HL-60 (cell line): Measurements from ENCODE around the gene RAB11FIP5.

ENCODE experiments used
- DNase-seq, 2 experiments: peaks; one replicate each; pipeline ENCODE4 v3.0.0-alpha.2; 2010 to 2020; ENCODE audit warnings: low read depth in 1 of 2, low spot score in 1 of 2
- H3K27ac ChIP-seq: fragments of 250-450 bp; sonication (Bioruptor Pico); replicated peaks from 2 replicates; pipeline ENCODE4 v1.5.1; 2020; ENCODE audit warnings: mild to moderate bottlenecking, moderate library complexity
- H3K27me3 ChIP-seq: fragments of 250-450 bp; sonication (Bioruptor Pico); 2 replicates; pipeline ENCODE4 v1.5.1; 2021; ENCODE audit warnings: mild to moderate bottlenecking, moderate library complexity; ENCODE audit not compliant: insufficient read depth, poor library complexity, severe bottlenecking
- H3K4me3 ChIP-seq: replicated peaks from 2 replicates; pipeline ENCODE4 v1.5.1; 2011; ENCODE audit warnings: mild to moderate bottlenecking, control low read depth, low read length; ENCODE audit not compliant: insufficient read depth
- GABPA ChIP-seq: IDR thresholded peaks from 2 replicates; pipeline ENCODE4 v1.6.1; 2012; ENCODE audit warnings: low read depth
- POLR2AphosphoS5 ChIP-seq: IDR thresholded peaks from 2 replicates; pipeline ENCODE4 v1.6.1; 2012; ENCODE audit warnings: low read depth
- SPI1 ChIP-seq: IDR thresholded peaks from 2 replicates; pipeline ENCODE4 v1.6.1; 2012; ENCODE audit warnings: low read depth, mild to moderate bottlenecking, borderline replicate concordance
- TF ChIP-seq, protein P1 (sequence below): IDR thresholded peaks from 2 replicates; pipeline ENCODE4 v1.6.1; 2012; ENCODE audit warnings: low read depth; ENCODE audit not compliant: insufficient replicate concordance
- TF ChIP-seq, protein P2 (sequence below): IDR thresholded peaks from one replicate; pipeline ENCODE4 v1.5.1; 2011; ENCODE audit warnings: low read length, control low read depth, inconsistent platforms; ENCODE audit not compliant: insufficient read depth

RAB11FIP5 gene

GRCh38 chr2:73135236-73135635, 22.5 kb upstream of the RAB11FIP5 start:
- TF ChIP-seq SPI1 (no peak), GABPA (no peak), POLR2AphosphoS5 (no peak)
- TF ChIP-seq, protein P1, sequence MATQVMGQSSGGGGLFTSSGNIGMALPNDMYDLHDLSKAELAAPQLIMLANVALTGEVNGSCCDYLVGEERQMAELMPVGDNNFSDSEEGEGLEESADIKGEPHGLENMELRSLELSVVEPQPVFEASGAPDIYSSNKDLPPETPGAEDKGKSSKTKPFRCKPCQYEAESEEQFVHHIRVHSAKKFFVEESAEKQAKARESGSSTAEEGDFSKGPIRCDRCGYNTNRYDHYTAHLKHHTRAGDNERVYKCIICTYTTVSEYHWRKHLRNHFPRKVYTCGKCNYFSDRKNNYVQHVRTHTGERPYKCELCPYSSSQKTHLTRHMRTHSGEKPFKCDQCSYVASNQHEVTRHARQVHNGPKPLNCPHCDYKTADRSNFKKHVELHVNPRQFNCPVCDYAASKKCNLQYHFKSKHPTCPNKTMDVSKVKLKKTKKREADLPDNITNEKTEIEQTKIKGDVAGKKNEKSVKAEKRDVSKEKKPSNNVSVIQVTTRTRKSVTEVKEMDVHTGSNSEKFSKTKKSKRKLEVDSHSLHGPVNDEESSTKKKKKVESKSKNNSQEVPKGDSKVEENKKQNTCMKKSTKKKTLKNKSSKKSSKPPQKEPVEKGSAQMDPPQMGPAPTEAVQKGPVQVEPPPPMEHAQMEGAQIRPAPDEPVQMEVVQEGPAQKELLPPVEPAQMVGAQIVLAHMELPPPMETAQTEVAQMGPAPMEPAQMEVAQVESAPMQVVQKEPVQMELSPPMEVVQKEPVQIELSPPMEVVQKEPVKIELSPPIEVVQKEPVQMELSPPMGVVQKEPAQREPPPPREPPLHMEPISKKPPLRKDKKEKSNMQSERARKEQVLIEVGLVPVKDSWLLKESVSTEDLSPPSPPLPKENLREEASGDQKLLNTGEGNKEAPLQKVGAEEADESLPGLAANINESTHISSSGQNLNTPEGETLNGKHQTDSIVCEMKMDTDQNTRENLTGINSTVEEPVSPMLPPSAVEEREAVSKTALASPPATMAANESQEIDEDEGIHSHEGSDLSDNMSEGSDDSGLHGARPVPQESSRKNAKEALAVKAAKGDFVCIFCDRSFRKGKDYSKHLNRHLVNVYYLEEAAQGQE: no peak
- TF ChIP-seq, protein P2, sequence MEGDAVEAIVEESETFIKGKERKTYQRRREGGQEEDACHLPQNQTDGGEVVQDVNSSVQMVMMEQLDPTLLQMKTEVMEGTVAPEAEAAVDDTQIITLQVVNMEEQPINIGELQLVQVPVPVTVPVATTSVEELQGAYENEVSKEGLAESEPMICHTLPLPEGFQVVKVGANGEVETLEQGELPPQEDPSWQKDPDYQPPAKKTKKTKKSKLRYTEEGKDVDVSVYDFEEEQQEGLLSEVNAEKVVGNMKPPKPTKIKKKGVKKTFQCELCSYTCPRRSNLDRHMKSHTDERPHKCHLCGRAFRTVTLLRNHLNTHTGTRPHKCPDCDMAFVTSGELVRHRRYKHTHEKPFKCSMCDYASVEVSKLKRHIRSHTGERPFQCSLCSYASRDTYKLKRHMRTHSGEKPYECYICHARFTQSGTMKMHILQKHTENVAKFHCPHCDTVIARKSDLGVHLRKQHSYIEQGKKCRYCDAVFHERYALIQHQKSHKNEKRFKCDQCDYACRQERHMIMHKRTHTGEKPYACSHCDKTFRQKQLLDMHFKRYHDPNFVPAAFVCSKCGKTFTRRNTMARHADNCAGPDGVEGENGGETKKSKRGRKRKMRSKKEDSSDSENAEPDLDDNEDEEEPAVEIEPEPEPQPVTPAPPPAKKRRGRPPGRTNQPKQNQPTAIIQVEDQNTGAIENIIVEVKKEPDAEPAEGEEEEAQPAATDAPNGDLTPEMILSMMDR: no peak
- Histone ChIP-seq H3K27ac (no peak overlapping the region), H3K27me3 (peaks cover 2% of the 10 kb centered on the region)

GRCh38 chr2:73134471-73134870, 21.7 kb upstream of the RAB11FIP5 start:
- TF ChIP-seq SPI1: no peak
- TF ChIP-seq, protein P2: no peak
- TF ChIP-seq POLR2AphosphoS5: no peak
- TF ChIP-seq, protein P1: no peak
- no peak for TF ChIP-seq GABPA
- Histone ChIP-seq H3K4me3 (no peak overlapping the region), H3K27ac (no peak overlapping the region), H3K27me3 (peaks cover 2% of the 10 kb centered on the region)
- DNase-seq: no peak

More at GRCh38 chr2:73135236-73135635, 22.5 kb upstream of the RAB11FIP5 start:
- DNase-seq: no peak
- H3K4me3 ChIP-seq: no peak overlapping the region

GRCh38 chr2:73133566-73134197, 20.9 kb upstream of the RAB11FIP5 start:
- H3K27ac ChIP-seq: no peak overlapping the region
- peaks cover 2% of the 10 kb centered on the region for H3K27me3 ChIP-seq
- TF ChIP-seq, protein P1: no peak
- TF ChIP-seq GABPA (no peak), SPI1 (no peak), POLR2AphosphoS5 (no peak)
- TF ChIP-seq, protein P2: no peak
- no peak for DNase-seq
- H3K4me3 ChIP-seq: no peak overlapping the region
